22Rv1 (cell line): ENCODE measurements around the gene PLEKHG7.

Experiments
- CTCF ChIP-seq: fragments of 450-650 bp; IDR thresholded peaks from 2 replicates; pipeline ENCODE4 v1.5.1; 2017; ENCODE audit warnings: mild to moderate bottlenecking
- ZFX ChIP-seq: fragments of 450-650 bp; IDR thresholded peaks from 2 replicates; pipeline ENCODE4 v1.6.1; 2017; ENCODE audit warnings: antibody characterized with exemption, borderline replicate concordance

GRCh38 chr12:92794814-92795213 is 92.0 kb downstream of the PLEKHG7 start:
- TF ChIP-seq CTCF (no peak), ZFX (no peak)
